ENCODE measurements around the gene PDCD4.
A peak's percentile ranks its signal among the peaks of the same experiment; 100 is the strongest.

Gene PDCD4

GRCh38 chr10:110850099-110850498, 21.6 kb upstream of the PDCD4 start:
- TF ChIP-seq BHLHE40 (IDR thresholded peaks at IDR 0.05; ENCODE audit: borderline replicate concordance) (no peak), NFRKB (IDR thresholded peaks at IDR 0.05) (no peak), CTBP1 (IDR thresholded peaks at IDR 0.05; ENCODE audit: borderline replicate concordance) (no peak), FOXM1 (IDR thresholded peaks at IDR 0.05; ENCODE audit: borderline replicate concordance) (no peak), ELF4 (IDR thresholded peaks at IDR 0.05) (no peak), FOXA1 (IDR thresholded peaks at IDR 0.05) (no peak), PKNOX1 (IDR thresholded peaks at IDR 0.05) (no peak), ZNF384 (IDR thresholded peaks at IDR 0.05) (no peak), L3MBTL2 (conservative IDR thresholded peaks at IDR 0.05) (no peak), SUZ12 (IDR thresholded peaks at IDR 0.05) (no peak), FOXK2 (IDR thresholded peaks at IDR 0.05) (no peak), SP1 (IDR thresholded peaks at IDR 0.05) (no peak), HDGF (IDR thresholded peaks at IDR 0.05; ENCODE audit: borderline replicate concordance) (no peak), LEF1 (IDR thresholded peaks at IDR 0.05; ENCODE audit: borderline replicate concordance) (no peak), TARDBP (IDR thresholded peaks at IDR 0.05) (no peak), ARNT (IDR thresholded peaks at IDR 0.05) (no peak)
- ChIA-PET POLR2A (no interaction called here), CTCF (no interaction called here)
- no peak for DNase-seq (ENCODE audit: extremely low spot score)

- no peak for DNase-seq (ENCODE audit: extremely low spot score)
- TF ChIP-seq FOXM1 (IDR thresholded peaks at IDR 0.05; ENCODE audit: borderline replicate concordance) (no peak), TARDBP (IDR thresholded peaks at IDR 0.05) (no peak), SP1 (IDR thresholded peaks at IDR 0.05) (no peak), BHLHE40 (IDR thresholded peaks at IDR 0.05; ENCODE audit: borderline replicate concordance) (no peak), SUZ12 (IDR thresholded peaks at IDR 0.05) (no peak), ZNF384 (IDR thresholded peaks at IDR 0.05) (no peak), ARNT (IDR thresholded peaks at IDR 0.05) (no peak), L3MBTL2 (conservative IDR thresholded peaks at IDR 0.05) (no peak), PKNOX1 (IDR thresholded peaks at IDR 0.05) (no peak)
- POLR2A ChIA-PET, result no interaction called here
- CTCF ChIA-PET, result no interaction called here
Measured at GRCh38 chr10:110851020-110851612, 20.6 kb upstream of the PDCD4 start.

GRCh38 chr10:110852255-110852896, 19.4 kb upstream of the PDCD4 start:
- ChIA-PET CTCF (interaction anchor here (0.8 kb wide), 1 partner anchor 15 kb away, joined by 5 read pairs; no protein-coding TSS in a partner anchor), POLR2A (no interaction called here)
- TF ChIP-seq ARNT (IDR thresholded peaks at IDR 0.05) (no peak), TARDBP (IDR thresholded peaks at IDR 0.05) (no peak), L3MBTL2 (conservative IDR thresholded peaks at IDR 0.05) (no peak), FOXK2 (IDR thresholded peaks at IDR 0.05) (no peak), FOXA1 (IDR thresholded peaks at IDR 0.05) (no peak), NFRKB (IDR thresholded peaks at IDR 0.05) (no peak), CTBP1 (IDR thresholded peaks at IDR 0.05; ENCODE audit: borderline replicate concordance) (no peak), FOXM1 (IDR thresholded peaks at IDR 0.05; ENCODE audit: borderline replicate concordance) (no peak), ZNF384 (IDR thresholded peaks at IDR 0.05) (no peak), BHLHE40 (IDR thresholded peaks at IDR 0.05; ENCODE audit: borderline replicate concordance) (no peak), PKNOX1 (IDR thresholded peaks at IDR 0.05) (no peak), ELF4 (IDR thresholded peaks at IDR 0.05) (no peak), SP1 (IDR thresholded peaks at IDR 0.05) (no peak)
- DNase-seq (ENCODE audit: extremely low spot score), result peak; percentile 7

GRCh38 chr10:110852947-110853346, 18.8 kb upstream of the PDCD4 start:
- ChIA-PET POLR2A (no interaction called here), CTCF (interaction anchor here (0.8 kb wide), 1 partner anchor 14 kb away, joined by 5 read pairs; no protein-coding TSS in a partner anchor)
- no peak for TF ChIP-seq ELF4 (IDR thresholded peaks at IDR 0.05)
- TF ChIP-seq L3MBTL2 (conservative IDR thresholded peaks at IDR 0.05), result no peak
- no peak for TF ChIP-seq CTBP1 (IDR thresholded peaks at IDR 0.05; ENCODE audit: borderline replicate concordance)
- TF ChIP-seq PKNOX1 (IDR thresholded peaks at IDR 0.05), result no peak
- no peak for TF ChIP-seq HDGF (IDR thresholded peaks at IDR 0.05; ENCODE audit: borderline replicate concordance)
- no peak for TF ChIP-seq SUZ12 (IDR thresholded peaks at IDR 0.05)
- TF ChIP-seq NFRKB (IDR thresholded peaks at IDR 0.05), result no peak
- TF ChIP-seq FOXK2 (IDR thresholded peaks at IDR 0.05), result no peak
- TF ChIP-seq ZNF384 (IDR thresholded peaks at IDR 0.05), result no peak
- TF ChIP-seq SP1 (IDR thresholded peaks at IDR 0.05), result no peak
- TF ChIP-seq ARNT (IDR thresholded peaks at IDR 0.05), result no peak
- TF ChIP-seq TARDBP (IDR thresholded peaks at IDR 0.05), result no peak
- TF ChIP-seq BHLHE40 (IDR thresholded peaks at IDR 0.05; ENCODE audit: borderline replicate concordance), result no peak
- no peak for TF ChIP-seq LEF1 (IDR thresholded peaks at IDR 0.05; ENCODE audit: borderline replicate concordance)
- TF ChIP-seq FOXA1 (IDR thresholded peaks at IDR 0.05), result no peak
- DNase-seq (ENCODE audit: extremely low spot score), result no peak

- ChIA-PET POLR2A (no interaction called here), CTCF (no interaction called here)
- TF ChIP-seq TARDBP (IDR thresholded peaks at IDR 0.05), result no peak
- TF ChIP-seq SP1 (IDR thresholded peaks at IDR 0.05), result no peak
- no peak for TF ChIP-seq BHLHE40 (IDR thresholded peaks at IDR 0.05; ENCODE audit: borderline replicate concordance)
- no peak for TF ChIP-seq FOXK2 (IDR thresholded peaks at IDR 0.05)
- no peak for DNase-seq (ENCODE audit: extremely low spot score)
Measured at GRCh38 chr10:110853921-110854605, 17.7 kb upstream of the PDCD4 start.

Measured in HEK293T (cell line).